GM18502 (cell line): ENCODE data around the gene FZD10.

Source experiments
- ATAC-seq: cut with Tn5 transposase; IDR thresholded peaks from one replicate; pipeline ENCODE4 v1.9.1; 2021; ENCODE audit warnings: mild to moderate bottlenecking; ENCODE audit not compliant: unreplicated experiment, poor library complexity

FZD10 gene

GRCh38 chr12:130177635-130178242, 15.5 kb downstream of the FZD10 start:
- no peak for ATAC-seq

- no peak for ATAC-seq
Observed at GRCh38 chr12:130178282-130178681, 16.0 kb downstream of the FZD10 start.

GRCh38 chr12:130179191-130179590, 16.9 kb downstream of the FZD10 start:
- ATAC-seq, result no peak

- no peak for ATAC-seq
Observed at GRCh38 chr12:130179621-130180020, 17.4 kb downstream of the FZD10 start.

GRCh38 chr12:130181211-130181610, 18.9 kb downstream of the FZD10 start:
- no peak for ATAC-seq

GRCh38 chr12:130183585-130184370, 21.5 kb downstream of the FZD10 start:
- no peak for ATAC-seq

GRCh38 chr12:130184404-130185090, 22.3 kb downstream of the FZD10 start:
- ATAC-seq, result no peak

- no peak for ATAC-seq
Observed at GRCh38 chr12:130185455-130186391, 23.5 kb downstream of the FZD10 start.

GRCh38 chr12:130186651-130187268, 24.5 kb downstream of the FZD10 start:
- no peak for ATAC-seq

GRCh38 chr12:130192642-130193345, 30.5 kb downstream of the FZD10 start:
- no peak for ATAC-seq

- no peak for ATAC-seq
Observed at GRCh38 chr12:130194154-130194553, 31.9 kb downstream of the FZD10 start.

- ATAC-seq, result no peak
Observed at GRCh38 chr12:130195369-130195768, 33.1 kb downstream of the FZD10 start.

- no peak for ATAC-seq
Observed at GRCh38 chr12:130195776-130196175, 33.5 kb downstream of the FZD10 start.

- ATAC-seq, result no peak
Observed at GRCh38 chr12:130196827-130197226, 34.6 kb downstream of the FZD10 start.

- ATAC-seq, result no peak
Observed at GRCh38 chr12:130198026-130198662, 35.9 kb downstream of the FZD10 start.

GRCh38 chr12:130198663-130199060, 36.4 kb downstream of the FZD10 start:
- ATAC-seq, result no peak

GRCh38 chr12:130199581-130200390, 37.5 kb downstream of the FZD10 start:
- ATAC-seq, result no peak

- no peak for ATAC-seq
Observed at GRCh38 chr12:130200445-130200844, 38.2 kb downstream of the FZD10 start.
